ENCODE measurements around the gene STARD7.

Gene STARD7

GRCh38 chr2:96180002-96180401 is 28.6 kb downstream of the STARD7 start:
- H3K4me2 ChIP-seq (ENCODE audit: low read length): no peak overlapping the region
- H3K27me3 ChIP-seq (ENCODE audit: control insufficient read depth, low read length): peaks cover 3% of the 10 kb centered on the region; the same call in 1 of the 2 replicates
- no peaks in the 10 kb centered on the region for H3K9me3 ChIP-seq (ENCODE audit: control insufficient read depth, insufficient read depth, low read length)
- H3K4me1 ChIP-seq (ENCODE audit: control insufficient read depth, low read length): peaks cover 9% of the 10 kb centered on the region; the same call in 1 of the 2 replicates
- no peaks in the 10 kb centered on the region for H3K79me2 ChIP-seq (ENCODE audit: control insufficient read depth, low read length)
- no peak overlapping the region for H3K4me3 ChIP-seq (ENCODE audit: low read length)
- peaks cover 3% of the 10 kb centered on the region; the same call in 1 of the 2 replicates for H4K20me1 ChIP-seq (ENCODE audit: control insufficient read depth, insufficient read depth, low read depth, low read length)
- no peaks in the 10 kb centered on the region for H3K9me2 ChIP-seq (replicated peaks; ENCODE audit: control insufficient read depth, low read length)
- peaks cover 12% of the 10 kb centered on the region for H3K36me3 ChIP-seq (ENCODE audit: control insufficient read depth, low read length)
- H3F3A ChIP-seq (ENCODE audit: control insufficient read depth, insufficient read depth): peaks cover 42% of the 10 kb centered on the region
- no peak for TF ChIP-seq EZH2phosphoT487 (IDR thresholded peaks at IDR 0.05; ENCODE audit: borderline replicate concordance, low read length)
- TF ChIP-seq, protein P1, sequence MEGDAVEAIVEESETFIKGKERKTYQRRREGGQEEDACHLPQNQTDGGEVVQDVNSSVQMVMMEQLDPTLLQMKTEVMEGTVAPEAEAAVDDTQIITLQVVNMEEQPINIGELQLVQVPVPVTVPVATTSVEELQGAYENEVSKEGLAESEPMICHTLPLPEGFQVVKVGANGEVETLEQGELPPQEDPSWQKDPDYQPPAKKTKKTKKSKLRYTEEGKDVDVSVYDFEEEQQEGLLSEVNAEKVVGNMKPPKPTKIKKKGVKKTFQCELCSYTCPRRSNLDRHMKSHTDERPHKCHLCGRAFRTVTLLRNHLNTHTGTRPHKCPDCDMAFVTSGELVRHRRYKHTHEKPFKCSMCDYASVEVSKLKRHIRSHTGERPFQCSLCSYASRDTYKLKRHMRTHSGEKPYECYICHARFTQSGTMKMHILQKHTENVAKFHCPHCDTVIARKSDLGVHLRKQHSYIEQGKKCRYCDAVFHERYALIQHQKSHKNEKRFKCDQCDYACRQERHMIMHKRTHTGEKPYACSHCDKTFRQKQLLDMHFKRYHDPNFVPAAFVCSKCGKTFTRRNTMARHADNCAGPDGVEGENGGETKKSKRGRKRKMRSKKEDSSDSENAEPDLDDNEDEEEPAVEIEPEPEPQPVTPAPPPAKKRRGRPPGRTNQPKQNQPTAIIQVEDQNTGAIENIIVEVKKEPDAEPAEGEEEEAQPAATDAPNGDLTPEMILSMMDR (IDR thresholded peaks at IDR 0.05; ENCODE audit: low read depth, low read length, poor library complexity, severe bottlenecking): no peak
- H3K27ac ChIP-seq (ENCODE audit: low read depth, low read length): no peak overlapping the region

DNA sequence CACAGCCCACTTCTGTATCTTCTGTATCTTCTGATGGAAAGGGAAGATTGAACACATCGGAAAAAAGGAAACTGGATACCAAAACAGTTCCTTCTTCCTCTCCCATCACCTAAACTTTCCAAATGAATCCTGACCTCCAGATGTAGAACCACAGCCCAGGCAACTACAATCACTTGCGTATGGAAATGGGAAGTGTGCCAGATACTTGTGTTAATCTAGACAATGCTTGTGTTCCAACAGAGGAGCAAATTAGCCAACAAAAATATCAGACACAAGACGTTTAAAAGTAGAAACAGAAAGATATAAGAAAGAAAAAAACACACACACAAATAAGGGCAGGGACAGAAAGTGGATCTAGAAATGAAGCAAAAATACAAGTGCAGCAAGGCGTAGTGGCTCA is 32.0 kb downstream of the STARD7 start:
- Histone ChIP-seq H4K20me1 (ENCODE audit: control insufficient read depth, insufficient read depth, low read depth, low read length) (no peaks in the 10 kb centered on the region; the same call in 1 of the 2 replicates), H3K79me2 (ENCODE audit: control insufficient read depth, low read length) (no peaks in the 10 kb centered on the region), H3K36me3 (ENCODE audit: control insufficient read depth, low read length) (no peaks in the 10 kb centered on the region), H3K4me1 (ENCODE audit: control insufficient read depth, low read length) (peaks cover 19% of the 10 kb centered on the region), H3K4me2 (ENCODE audit: low read length) (no peak overlapping the region), H3K4me3 (ENCODE audit: low read length) (no peak overlapping the region), H3F3A (ENCODE audit: control insufficient read depth, insufficient read depth) (peaks cover 20% of the 10 kb centered on the region), H3K9me3 (ENCODE audit: control insufficient read depth, insufficient read depth, low read length) (no peaks in the 10 kb centered on the region), H3K9me2 (replicated peaks; ENCODE audit: control insufficient read depth, low read length) (no peaks in the 10 kb centered on the region), H3K27ac (ENCODE audit: low read depth, low read length) (no peak overlapping the region), H3K27me3 (ENCODE audit: control insufficient read depth, low read length) (peaks cover 3% of the 10 kb centered on the region; the same call in 1 of the 2 replicates)
- no peak for TF ChIP-seq EZH2phosphoT487 (IDR thresholded peaks at IDR 0.05; ENCODE audit: borderline replicate concordance, low read length)
- TF ChIP-seq, protein P1 (IDR thresholded peaks at IDR 0.05; ENCODE audit: low read depth, low read length, poor library complexity, severe bottlenecking): no peak

DNA sequence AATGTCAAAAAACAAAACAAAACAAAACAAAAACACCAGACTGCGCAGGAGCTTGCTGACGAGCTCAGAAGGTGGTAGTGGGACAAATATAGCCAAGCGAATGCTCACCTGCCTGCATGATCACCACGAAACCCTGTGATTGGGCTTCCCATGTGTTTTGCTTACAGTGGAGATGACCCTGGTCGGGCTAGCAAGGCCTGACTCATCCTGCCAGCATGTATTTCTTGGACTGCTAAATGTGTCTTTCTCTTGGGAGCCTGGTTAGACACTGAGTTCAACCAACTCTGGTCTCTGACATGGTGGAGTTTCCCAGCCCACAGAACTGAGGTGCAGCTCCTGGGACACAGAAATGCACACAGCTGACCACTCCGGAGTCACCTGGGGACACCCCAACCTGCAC is 32.7 kb downstream of the STARD7 start:
- Histone ChIP-seq H3K27ac (ENCODE audit: low read depth, low read length) (no peak overlapping the region), H3F3A (ENCODE audit: control insufficient read depth, insufficient read depth) (peaks cover 17% of the 10 kb centered on the region), H3K4me1 (ENCODE audit: control insufficient read depth, low read length) (peaks cover 18% of the 10 kb centered on the region), H3K9me2 (replicated peaks; ENCODE audit: control insufficient read depth, low read length) (no peaks in the 10 kb centered on the region), H3K79me2 (ENCODE audit: control insufficient read depth, low read length) (no peaks in the 10 kb centered on the region), H3K27me3 (ENCODE audit: control insufficient read depth, low read length) (peaks cover 3% of the 10 kb centered on the region; the same call in 1 of the 2 replicates), H3K4me3 (ENCODE audit: low read length) (no peak overlapping the region), H3K9me3 (ENCODE audit: control insufficient read depth, insufficient read depth, low read length) (no peaks in the 10 kb centered on the region), H4K20me1 (ENCODE audit: control insufficient read depth, insufficient read depth, low read depth, low read length) (no peaks in the 10 kb centered on the region; the same call in 1 of the 2 replicates), H3K4me2 (ENCODE audit: low read length) (no peak overlapping the region), H3K36me3 (ENCODE audit: control insufficient read depth, low read length) (no peaks in the 10 kb centered on the region)
- TF ChIP-seq, protein P1 (IDR thresholded peaks at IDR 0.05; ENCODE audit: low read depth, low read length, poor library complexity, severe bottlenecking): no peak
- no peak for TF ChIP-seq EZH2phosphoT487 (IDR thresholded peaks at IDR 0.05; ENCODE audit: borderline replicate concordance, low read length)
